Heart right ventricle (tissue), 16 donors: ENCODE data around the gene MBOAT2. TPM values are rescaled to one million over a fixed set of nuclear protein-coding genes. Genes with fewer than 3 reads are reported as not detected.
A peak's percentile ranks its signal among the peaks of the same experiment; 100 is the strongest.

Experiments used
- ATAC-seq, 8 donors: fragments of 200-7000 bp; cut with Tn5 transposase; one replicate each; pipeline ENCODE4 v1.9.1; 2020; ENCODE audit warnings: mild to moderate bottlenecking in 8 of 8, moderate library complexity in 8 of 8, moderate number of reproducible peaks in 1 of 8
- DNase-seq, 2 donors: peaks; one replicate each; pipeline ENCODE4 v3.0.0-alpha.2; 2020
- H3K27ac ChIP-seq, 10 donors: fragments of 200-600 bp; sonication (generic) in 2 of 10; one replicate each; pipeline versions ENCODE4 v1.5.0 to v1.8.0; 2020 to 2022; ENCODE audit warnings: mild to moderate bottlenecking in 3 of 10
- H3K27me3 ChIP-seq, 7 donors: fragments of 200-600 bp; one replicate each; pipeline ENCODE4 v1.8.0; 2021 to 2022; ENCODE audit warnings: mild to moderate bottlenecking in 2 of 7
- H3K36me3 ChIP-seq, 9 donors: fragments of 200-600 bp; sonication (generic) in 1 of 9; one replicate each; pipeline versions ENCODE4 v1.5.0 to v1.8.0; 2020 to 2022; ENCODE audit warnings: mild to moderate bottlenecking in 2 of 9
- H3K4me1 ChIP-seq, 9 donors: fragments of 200-600 bp; sonication (generic) in 1 of 9; one replicate each; pipeline versions ENCODE4 v1.5.0 to v1.8.0; 2020 to 2022; ENCODE audit warnings: mild to moderate bottlenecking in 4 of 9
- H3K4me3 ChIP-seq, 10 donors: fragments of 200-600 bp; sonication (generic) in 2 of 10; one replicate each; pipeline versions ENCODE4 v1.5.0 to v1.8.0; 2020 to 2022; ENCODE audit warnings: mild to moderate bottlenecking in 7 of 10, moderate library complexity in 2 of 10
- H3K9me3 ChIP-seq, 11 donors: fragments of 200-600 bp in 10 of 11; sonication (generic) in 2 of 11; one replicate each; pipeline versions ENCODE4 v1.5.0 to v1.8.0; 2013 to 2022; ENCODE audit warnings: mild to moderate bottlenecking in 2 of 11, control low read depth in 1 of 11, moderate library complexity in 1 of 11
- CTCF ChIP-seq, 9 donors: fragments of 200-600 bp; sonication (generic) in 2 of 9; IDR thresholded peaks; one replicate each; pipeline versions ENCODE4 v1.5.0 to v1.8.0; 2021 to 2022; ENCODE audit warnings: antibody characterized with exemption in 9 of 9, mild to moderate bottlenecking in 5 of 9, moderate library complexity in 1 of 9
- WGBS, 2 donors: extraction: QIAGEN DNeasy Blood & Tissue Kit; methylation state at CpG; one replicate each; pipeline ENCODE4 v1.1.7; 2013; ENCODE audit warnings: inconsistent platforms in 1 of 2; 5-methylcytosine and 5-hydroxymethylcytosine counted together
- intact Hi-C, 10 donors: fragments of 100-400 bp; cut with DNase I; formaldehyde crosslinking; loops; one replicate each; pipeline versions ENCODE4 v1.11.1 to v1.14.2; 2022
- polyA plus RNA-seq, 2 donors: library from polyadenylated mRNA; stranded (reverse); fragments of 200-250 nt; gene quantifications; one replicate each; pipeline ENCODE4 v1.2.3, GENCODE V29; 2013
- total RNA-seq, 10 donors: library from RNA; stranded (reverse); fragmentation: NEBNext Ultra II Directional in 3 of 10; extraction: Animal tissue kit (Norgen Biotek cat#: 25700) in 3 of 10; gene quantifications; one replicate each; pipeline versions ENCODE4 v1.2.1 to v1.2.4, GENCODE V29; 2021 to 2023
- donor health status: Arrhythmogenic right ventricular cardiomyopathy.
- donor health status: ischemic (EF 13 %, LVEDD 7.1; RV severe dilation, severe dysfunction).
- donor health status: healthy with polysubstance abuse.
- donor health status: DM: no; HTN: yes; CAD: no.
- donor health status: DM: no; HTN: no; CAD: no.
- donor health status: ischemic (EF 25% LVEDD 6.9; RV normal size, moderate dysfunction).
- donor health status: ischemic (EF 25% LVEDD 5.7; RV mildly dilated, moderate dysfunction).
- donor health status: healthy.
- donor health status: DM: yes; HTN: yes; CAD: no.
- donor health status: Ischemic cardiomyopathy.
- donor health status: ischemic (EF 35%, LVEDD 5.7; RV mildly dilated, moderate dysfunction).
- donor health status: nonischemic (EF 11% LVEDD 7.7; RV severe dilation, severe dysfunction).
- donor health status: DM: yes; HTN: yes; CAD: no.
- donor health status: PGD.
- donor health status: ischemic (EF 29% LVEDD 5.4; RV normal size, mild dysfunction).
- donor health status: nonischemic (EF 23%, LVEDD 6.1; RV moderate dilation, normal function).

Gene MBOAT2
- total and polyA plus RNA-seq, 12 donors = 6.3 to 35.3 (median 18.4) TPM

- Histone ChIP-seq H3K36me3 (peaks cover 0 to 12% (median 0%) of the 10 kb centered on the region in 9 donors), H3K27me3 (no peaks in the 10 kb centered on the region)
- WGBS, 2 donors = 80 to 84% methylated on average over 19 of the region's 19 CpGs
Measured at GRCh38 chr2:8893978-8894820, 109.3 kb downstream of the MBOAT2 start.

GRCh38 chr2:8893474-8893873, 110.0 kb downstream of the MBOAT2 start:
- no peak for ATAC-seq
- peaks cover 0 to 5% (median 0%) of the 10 kb centered on the region in 9 donors for H3K4me1 ChIP-seq
- peaks cover 0 to 12% (median 0%) of the 10 kb centered on the region in 9 donors for H3K36me3 ChIP-seq
- whole genome bisulfite sequencing, 2 donors = 79 to 87% methylated on average over 1 of the region's 1 CpG
- no peak overlapping the region for H3K4me3 ChIP-seq
- intact Hi-C loops = loop anchor here in 1 of 10 donors (10.0 kb wide), 1 partner anchor 101 kb away; no protein-coding TSS in a partner anchor
- no peak for DNase-seq
- no peaks in the 10 kb centered on the region for H3K27me3 ChIP-seq
- no peak overlapping the region for H3K27ac ChIP-seq
- peaks cover 0 to 11% (median 0%) of the 10 kb centered on the region in 11 donors for H3K9me3 ChIP-seq
- no peak for TF ChIP-seq CTCF (IDR thresholded peaks at IDR 0.05)

More at GRCh38 chr2:8893978-8894820, 109.3 kb downstream of the MBOAT2 start:
- ATAC-seq = no peak
- no peak for DNase-seq
- no peak for TF ChIP-seq CTCF (IDR thresholded peaks at IDR 0.05)
- Histone ChIP-seq H3K9me3 (peaks cover 0 to 11% (median 0%) of the 10 kb centered on the region in 11 donors), H3K4me3 (no peak overlapping the region), H3K4me1 (no peaks in the 10 kb centered on the region), H3K27ac (no peak overlapping the region)
- intact Hi-C loops = loop anchor here in 1 of 10 donors (10.0 kb wide), 1 partner anchor 101 kb away; no protein-coding TSS in a partner anchor

GRCh38 chr2:8892111-8892510, 111.4 kb downstream of the MBOAT2 start:
- no peak for DNase-seq
- H3K27ac ChIP-seq = no peak overlapping the region
- peak in 1 of 8 donors; percentile 66 for ATAC-seq
- TF ChIP-seq CTCF (IDR thresholded peaks at IDR 0.05) = no peak
- peaks cover 0 to 12% (median 0%) of the 10 kb centered on the region in 9 donors for H3K36me3 ChIP-seq
- intact Hi-C loops = loop anchor here in 1 of 10 donors (10.0 kb wide), 1 partner anchor 103 kb away; no protein-coding TSS in a partner anchor
- H3K9me3 ChIP-seq = peaks cover 0 to 11% (median 0%) of the 10 kb centered on the region in 11 donors
- no peak overlapping the region for H3K4me3 ChIP-seq
- 65 to 71% methylated on average over 2 of the region's 2 CpGs for WGBS, 2 donors
- H3K4me1 ChIP-seq = peaks cover 0 to 5% (median 0%) of the 10 kb centered on the region in 9 donors
- no peaks in the 10 kb centered on the region for H3K27me3 ChIP-seq

GRCh38 chr2:8889978-8890377, 113.5 kb downstream of the MBOAT2 start:
- no peaks in the 10 kb centered on the region for H3K27me3 ChIP-seq
- peaks cover 0 to under 1% (median 0%) of the 10 kb centered on the region in 11 donors for H3K9me3 ChIP-seq
- H3K36me3 ChIP-seq = peaks cover 0 to 4% (median 0%) of the 10 kb centered on the region in 9 donors
- 88 to 91% methylated on average over 7 of the region's 7 CpGs for WGBS, 2 donors
- no peak overlapping the region for H3K27ac ChIP-seq
- H3K4me3 ChIP-seq = no peak overlapping the region
- H3K4me1 ChIP-seq = peaks cover 0 to 12% (median 2%) of the 10 kb centered on the region in 9 donors
- intact Hi-C loops = loop anchor here in 1 of 10 donors (10.0 kb wide), 1 partner anchor 105 kb away; no protein-coding TSS in a partner anchor
- ATAC-seq (no peak), DNase-seq (no peak)
- TF ChIP-seq CTCF (IDR thresholded peaks at IDR 0.05) = no peak
